Endothelial cell of umbilical vein (primary cell): ENCODE data around the gene TMEM54. TPM values are rescaled to one million over a fixed set of nuclear protein-coding genes. Genes with fewer than 3 reads are reported as not detected.
A peak's percentile ranks its signal among the peaks of the same experiment; 100 is the strongest.

Experiments
- BruUV-seq: library from RNA; stranded (reverse); fragments of 400-500 nt; replicated peaks from 2 replicates; lab custom pipeline; 2021; lab: Mats Ljungman, UMichigan
- CTCF ChIA-PET: fragments of 300-600, 350-600 bp; sonication (Branson Sonifier 250); formaldehyde crosslinking; loops from one replicate; lab custom pipeline; 2021; ENCODE audit warnings: antibody characterized with exemption, inconsistent platforms; lab: Charles Lee
- POLR2A ChIA-PET: fragments of 300-600, 350-600 bp; sonication (Branson Sonifier 250); formaldehyde crosslinking; loops from one replicate; lab custom pipeline; 2021; ENCODE audit warnings: antibody characterized with exemption, inconsistent platforms; lab: Charles Lee
- DNase-seq: peaks from one replicate; pipeline ENCODE4 v3.0.0-alpha.2; 2011; ENCODE audit warnings: low read depth, low spot score
- FAIRE-seq: peaks from 2 replicates; lab custom pipeline; 2011; peaks lifted over from hg19 to GRCh38; lab: Jason Lieb, UNC
- H2AFZ ChIP-seq: 2 replicates; pipeline ENCODE4 v1.6.0; 2012; ENCODE audit warnings: low read depth, low read length, control low read depth, inconsistent platforms
- H3K27ac ChIP-seq: 2 replicates; pipeline ENCODE4 v1.5.1; 2011; ENCODE audit warnings: low read depth, mild to moderate bottlenecking, control low read depth, low read length, moderate library complexity; ENCODE audit not compliant: insufficient read depth
- H3K27me3 ChIP-seq, 2 experiments: 2 replicates each; pipeline versions ENCODE4 v1.6.0 to v1.6.1; 2011; ENCODE audit warnings: low read length in 2 of 2, mixed read lengths in 1 of 2; ENCODE audit not compliant: control insufficient read depth in 2 of 2, insufficient read depth in 2 of 2
- H3K36me3 ChIP-seq, 2 experiments: 2 replicates in 1 of 2; 3 replicates in 1 of 2; pipeline ENCODE4 v1.5.1; 2011; ENCODE audit warnings: low read length in 2 of 2, mild to moderate bottlenecking in 1 of 2, moderate library complexity in 1 of 2; ENCODE audit not compliant: control insufficient read depth in 2 of 2, insufficient read depth in 2 of 2; ENCODE audit errors: extremely low read depth in 1 of 2
- H3K4me1 ChIP-seq: 3 replicates; pipeline ENCODE4 v1.5.1; 2011; ENCODE audit warnings: mild to moderate bottlenecking, low read length; ENCODE audit not compliant: control insufficient read depth, insufficient read depth; ENCODE audit errors: extremely low read depth
- H3K4me2 ChIP-seq: 2 replicates; pipeline ENCODE4 v1.6.1; 2011; ENCODE audit warnings: low read length, control low read depth, mixed read lengths; ENCODE audit not compliant: insufficient read depth
- H3K4me3 ChIP-seq, 3 experiments: fragments of 200-600 bp in 1 of 3; sonication (generic), shearing (Covaris generic) in 1 of 3; replicated peaks in 1 of 3; 2 replicates each; pipeline ENCODE4 v1.5.1; 2011 to 2016; ENCODE audit warnings: control low read depth in 3 of 3, low read length in 3 of 3, mild to moderate bottlenecking in 2 of 3, inconsistent platforms in 1 of 3, low read depth in 1 of 3, moderate library complexity in 1 of 3; ENCODE audit not compliant: insufficient read depth in 1 of 3
- H3K79me2 ChIP-seq: 2 replicates; pipeline ENCODE4 v1.6.0; 2012; ENCODE audit warnings: low read length, inconsistent platforms; ENCODE audit not compliant: control insufficient read depth, insufficient read depth
- H3K9ac ChIP-seq: replicated peaks from 2 replicates; pipeline ENCODE3; 2011; ENCODE audit warnings: low read length, control low read depth; ENCODE audit not compliant: insufficient read depth; ENCODE audit errors: extremely low read depth
- H3K9me1 ChIP-seq: replicated peaks from 3 replicates; pipeline ENCODE4 v1.6.0; 2011; ENCODE audit warnings: mild to moderate bottlenecking, low read length; ENCODE audit not compliant: control insufficient read depth, insufficient read depth; ENCODE audit errors: extremely low read depth
- H3K9me3 ChIP-seq: replicated peaks from 2 replicates; pipeline ENCODE4 v1.5.1; 2012; ENCODE audit warnings: low read length, inconsistent platforms; ENCODE audit not compliant: control insufficient read depth, insufficient read depth
- H4K20me1 ChIP-seq: replicated peaks from 2 replicates; pipeline ENCODE3; 2011; ENCODE audit warnings: mild to moderate bottlenecking, low read length; ENCODE audit not compliant: control insufficient read depth, insufficient read depth; ENCODE audit errors: extremely low read depth
- CTCF ChIP-seq, 2 donors: IDR thresholded peaks; 1 replicate in 1 of 2; 2 replicates in 1 of 2; pipeline ENCODE4 v1.5.1; 2011; ENCODE audit warnings: low read length in 2 of 2, mild to moderate bottlenecking in 2 of 2, moderate library complexity in 2 of 2, control low read depth in 1 of 2, inconsistent platforms in 1 of 2, low read depth in 1 of 2; ENCODE audit not compliant: insufficient read depth in 1 of 2; ENCODE audit errors: extremely low read depth in 1 of 2
- EZH2 ChIP-seq: IDR thresholded peaks from 2 replicates; pipeline ENCODE4 v1.6.1; 2012; ENCODE audit warnings: borderline replicate concordance, low read depth, mild to moderate bottlenecking, moderate library complexity, low read length, inconsistent platforms; ENCODE audit not compliant: severe bottlenecking
- FOS ChIP-seq: IDR thresholded peaks from 2 replicates; pipeline ENCODE4 v1.6.1; 2011; ENCODE audit warnings: mild to moderate bottlenecking, low read length, moderate library complexity, borderline replicate concordance; ENCODE audit not compliant: insufficient read depth
- GATA2 ChIP-seq: IDR thresholded peaks from 2 replicates; pipeline ENCODE4 v1.7.0; 2011; ENCODE audit warnings: low read depth, mild to moderate bottlenecking, moderate library complexity, mixed read lengths, low read length; ENCODE audit not compliant: insufficient read length, insufficient read depth
- JUN ChIP-seq: IDR thresholded peaks from 2 replicates; pipeline ENCODE4 v1.6.1; 2011; ENCODE audit warnings: borderline replicate concordance, low read depth; ENCODE audit not compliant: insufficient read length, insufficient read depth
- MAX ChIP-seq: IDR thresholded peaks from 2 replicates; pipeline ENCODE4 v1.6.1; 2011; ENCODE audit not compliant: insufficient read depth, insufficient read length
- MYC ChIP-seq: IDR thresholded peaks from one replicate; pipeline ENCODE4 v1.6.1; 2011; ENCODE audit warnings: mild to moderate bottlenecking, low read depth, low read length
- POLR2A ChIP-seq: IDR thresholded peaks from 2 replicates; pipeline ENCODE4 v1.6.1; 2012; ENCODE audit warnings: low read depth, mild to moderate bottlenecking, control low read depth, low read length
- POLR2AphosphoS5 ChIP-seq: IDR thresholded peaks from 2 replicates; pipeline ENCODE4 v1.6.1; 2012; ENCODE audit warnings: low read depth, mild to moderate bottlenecking, control low read depth, low read length, moderate library complexity; ENCODE audit not compliant: insufficient read depth
- dilution Hi-C: fragments of 300-500 bp; cut with MboI; formaldehyde crosslinking; loops from one replicate; pipeline ENCODE4 v1.15.0; 2019; ENCODE audit warnings: low sequenced_read_pairs; ENCODE audit not compliant: extremely low pct_ligation_motif_present
- intact Hi-C: fragments of 100-400 bp; cut with micrococcal nuclease; formaldehyde crosslinking; loops from one replicate; pipeline ENCODE4 v1.10.0; 2022
- polyA plus RNA-seq, 4 experiments: library from polyadenylated mRNA; depleted of rRNA in 3 of 4; stranded (reverse) in 3 of 4; unstranded in 1 of 4; fragments of >200 nt; gene quantifications; 2 replicates each; pipeline versions ENCODE4 v1.2.1 to v1.2.3, GENCODE V29; 2011 to 2012; ENCODE audit warnings: missing spikeins in 1 of 4
- total RNA-seq: library from RNA; stranded (reverse); gene quantifications from 2 replicates; pipeline ENCODE4 v1.2.3, GENCODE V29; 2021

TMEM54 gene
- total and polyA plus RNA-seq, 2 donors (not counting 3 experiments of a cell fraction or from before 2014, with no cell fraction given) = 23.6 to 77.2 TPM

- no peak overlapping the region for H3K9ac ChIP-seq
- ChIA-PET CTCF (interaction anchor here (0.9 to 1.0 kb wide), 2 partner anchors 82 to 114 kb away, joined by 5 to 10 read pairs; no protein-coding TSS in a partner anchor), POLR2A (interaction anchor here (0.6 kb wide), 1 partner anchor 28 kb away, joined by 3 read pairs; no protein-coding TSS in a partner anchor)
- no peaks in the 10 kb centered on the region for H3K4me1 ChIP-seq
- dilution Hi-C loops (no loop called here), intact Hi-C loops (loop anchor here (2.0 kb wide), 1 partner anchor 130 kb away; no protein-coding TSS in a partner anchor)
- FAIRE-seq (no peak), DNase-seq (no peak)
- no peaks in the 10 kb centered on the region for H3K9me1 ChIP-seq
- no peaks in the 10 kb centered on the region for H4K20me1 ChIP-seq
- peaks cover 3 to 5% of the 10 kb centered on the region in 2 experiments for H3K27me3 ChIP-seq
- no peaks in the 10 kb centered on the region for H3K36me3 ChIP-seq
- H3K27ac ChIP-seq = no peak overlapping the region
- no TSS peak for BruUV-seq
- H3K79me2 ChIP-seq = no peaks in the 10 kb centered on the region
- no peak overlapping the region for H3K4me3 ChIP-seq
- no peaks in the 10 kb centered on the region for H3K9me3 ChIP-seq
- H3K4me2 ChIP-seq = no peak overlapping the region
- TF ChIP-seq EZH2 (peak; percentile 49), CTCF (IDR thresholded peaks at IDR 0.05; ENCODE audit: extremely low read depth in 1 of 2, insufficient read depth in 1 of 2, low read depth in 1 of 2, low read length in 2 of 2) (peak in 1 of 2 donors; percentile 4), MYC (no peak)
- no peak overlapping the region for H2AFZ ChIP-seq
Observed at GRCh38 chr1:32924881-32925344, 23.7 kb upstream of the TMEM54 start.

GRCh38 chr1:32920833-32921232 is 19.6 kb upstream of the TMEM54 start:
- Histone ChIP-seq H3K4me3 (no peak overlapping the region), H3K36me3 (no peaks in the 10 kb centered on the region), H3K79me2 (no peaks in the 10 kb centered on the region), H3K4me2 (no peak overlapping the region), H3K27ac (no peak overlapping the region), H3K9ac (no peak overlapping the region), H2AFZ (no peak overlapping the region), H3K4me1 (no peaks in the 10 kb centered on the region), H4K20me1 (no peaks in the 10 kb centered on the region), H3K9me1 (no peaks in the 10 kb centered on the region), H3K9me3 (no peaks in the 10 kb centered on the region), H3K27me3 (peaks cover 4 to 5% of the 10 kb centered on the region in 2 experiments)
- CTCF ChIA-PET = interaction anchor here (0.8 to 2.7 kb wide), 4 partner anchors 14 to 165 kb away, joined by 3 to 13 read pairs (median 4); no protein-coding TSS in a partner anchor
- no peak for DNase-seq
- POLR2A ChIA-PET = no interaction called here
- intact Hi-C loops (no loop called here), dilution Hi-C loops (no loop called here)
- BruUV-seq = no TSS peak
- FAIRE-seq = no peak
- TF ChIP-seq MAX (no peak), EZH2 (no peak), FOS (no peak), CTCF (IDR thresholded peaks at IDR 0.05; ENCODE audit: extremely low read depth in 1 of 2, insufficient read depth in 1 of 2, low read depth in 1 of 2, low read length in 2 of 2) (no peak), JUN (no peak), GATA2 (no peak), POLR2AphosphoS5 (no peak), POLR2A (no peak), MYC (no peak)
